ENCODE measurements around the gene C10orf62. TPM values are rescaled to one million over a fixed set of nuclear protein-coding genes. Genes with fewer than 3 reads are reported as not detected.

Gene C10orf62
- total and polyA plus RNA-seq, 10 of the 15 experiments (the other 5 are each of a cell fraction or from before 2014, with no cell fraction given) = not detected

GRCh38 chr10:97618733-97619132 lies 29.2 kb downstream of the C10orf62 start:
- intact Hi-C loops (cut with micrococcal nuclease; ENCODE audit: unreplicated experiment) = no loop called here
- 60% methylated on average over 4 of the region's 4 CpGs for WGBS (ENCODE audit: insufficient coverage, insufficient replicate concordance, low lambda C conversion rate, missing lambda C conversion rate)
- H3K27ac ChIP-seq (ENCODE audit: control insufficient read depth, insufficient read depth) = no peak overlapping the region
- ChIA-PET RAD21 (ENCODE audit: unreplicated experiment) (no interaction called here), POLR2A (interaction anchor here (0.7 kb wide), 1 partner anchor 43 kb away, joined by 8 read pairs; no protein-coding TSS in a partner anchor), SMC1A (ENCODE audit: uncharacterized antibody, unreplicated experiment) (no interaction called here), CTCF (interaction anchor here (0.8 kb wide), 1 partner anchor 46 kb away, joined by 3 read pairs; the partner anchor contains the start of gene ANKRD2)
- H2AFZ ChIP-seq (ENCODE audit: control insufficient read depth, low read depth, low read length) = no peak overlapping the region
- no peaks in the 10 kb centered on the region for H3K36me3 ChIP-seq (ENCODE audit: control insufficient read depth in 2 of 2, insufficient read depth in 2 of 2, low read length in 1 of 2)
- DNase-seq (ENCODE audit: low read depth, low spot score) (no peak), FAIRE-seq (no peak), ATAC-seq (no peak)
- H3K79me2 ChIP-seq (ENCODE audit: control insufficient read depth, insufficient read depth, low read length) = no peaks in the 10 kb centered on the region
- H3K9ac ChIP-seq (ENCODE audit: control insufficient read depth, insufficient read depth, low read length) = no peak overlapping the region
- TF ChIP-seq EED (IDR thresholded peaks at IDR 0.05; ENCODE audit: low read depth) (no peak), GATAD2B (conservative IDR thresholded peaks at IDR 0.05; ENCODE audit: low read depth) (no peak), SP1 (IDR thresholded peaks at IDR 0.05; ENCODE audit: low read depth, low read length) (no peak), ZNF24 (IDR thresholded peaks at IDR 0.05) (no peak), POU2F2 (IDR thresholded peaks at IDR 0.05; ENCODE audit: borderline replicate concordance, low read depth, low read length) (no peak), SPI1 (IDR thresholded peaks at IDR 0.05; ENCODE audit: borderline replicate concordance, insufficient read depth, low read depth, low read length) (no peak), CUX1 (IDR thresholded peaks at IDR 0.05; ENCODE audit: insufficient replicate concordance, low read depth, low read length) (no peak), NRF1 (conservative IDR thresholded peaks at IDR 0.05; ENCODE audit: low read depth, low read length) (no peak), NKRF (conservative IDR thresholded peaks at IDR 0.05) (no peak), ZNF207 (IDR thresholded peaks at IDR 0.05; ENCODE audit: borderline replicate concordance) (no peak)
- no peak overlapping the region for H3K4me3 ChIP-seq
- H3K4me2 ChIP-seq (ENCODE audit: control insufficient read depth, insufficient read depth) = no peak overlapping the region
- H4K20me1 ChIP-seq (ENCODE audit: control insufficient read depth, insufficient read depth) = no peaks in the 10 kb centered on the region
- BruUV-seq (replicated peaks) = no TSS peak
- H3K27me3 ChIP-seq (replicated peaks in 1 of 2; ENCODE audit: control insufficient read depth in 2 of 2, insufficient read depth in 2 of 2, low read length in 1 of 2) = no peaks in the 10 kb centered on the region
- H3K9me3 ChIP-seq (replicated peaks; ENCODE audit: control insufficient read depth, insufficient read depth, low read length) = no peaks in the 10 kb centered on the region
- no peaks in the 10 kb centered on the region for H3K4me1 ChIP-seq (ENCODE audit: control insufficient read depth, insufficient read depth, low read length)
- in situ Hi-C loops (cut with MboI) = no loop called here
